Transverse colon (tissue), 3 donors: ENCODE measurements around the gene ADIPOQ.
"Not testable (repeated sequence)": the region's sequence is repeated elsewhere in the genome, so short reads cannot be mapped to it uniquely, and the experiment has no call there.

Experiments
- CTCF ChIP-seq, 5 experiments: fragments of 200-600 bp in 3 of 5; fragments of 450-650 bp in 2 of 5; sonication (generic) in 3 of 5; IDR thresholded peaks; 1 replicate in 2 of 5; 2 replicates in 3 of 5; pipeline ENCODE4 v1.5.1; 2016 to 2017; ENCODE audit warnings: antibody characterized with exemption in 5 of 5, inconsistent platforms in 3 of 5, mild to moderate bottlenecking in 2 of 5, moderate library complexity in 1 of 5
- EP300 ChIP-seq: sonication (generic); formaldehyde crosslinking; IDR thresholded peaks from one replicate; pipeline ENCODE4 v1.6.1; 2017; ENCODE audit warnings: antibody characterized with exemption, low read depth

GRCh38 chr3:186893071-186893470 is 50.6 kb downstream of the ADIPOQ start:
- not testable (repeated sequence) for TF ChIP-seq CTCF (IDR thresholded peaks at IDR 0.05); EP300
